ENCODE results near the gene ELL2.
"Not testable (repeated sequence)": the region's sequence is repeated elsewhere in the genome, so short reads cannot be mapped to it uniquely, and the experiment has no call there.

The ELL2 gene

DNA sequence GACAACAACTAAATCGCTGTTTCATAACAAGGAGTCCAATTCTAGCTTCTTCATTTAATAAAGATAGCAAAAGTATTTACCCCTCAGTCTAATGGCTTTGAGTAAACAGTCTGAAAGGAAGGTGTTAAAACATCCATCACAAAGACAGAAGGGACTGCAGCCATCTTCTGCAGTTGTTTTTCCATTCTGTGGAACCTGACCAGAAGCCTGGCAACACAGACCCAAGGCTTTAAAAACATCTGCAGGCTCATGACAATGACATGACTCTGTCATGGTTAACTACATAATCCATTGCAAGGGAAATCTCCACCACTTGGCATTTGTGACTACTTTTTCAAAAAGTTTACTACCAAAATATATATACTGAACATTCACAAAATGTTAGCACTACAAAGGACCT, 51.9 kb downstream of the ELL2 start:
- no peak for DNase-seq (ENCODE audit: low spot score)

DNA sequence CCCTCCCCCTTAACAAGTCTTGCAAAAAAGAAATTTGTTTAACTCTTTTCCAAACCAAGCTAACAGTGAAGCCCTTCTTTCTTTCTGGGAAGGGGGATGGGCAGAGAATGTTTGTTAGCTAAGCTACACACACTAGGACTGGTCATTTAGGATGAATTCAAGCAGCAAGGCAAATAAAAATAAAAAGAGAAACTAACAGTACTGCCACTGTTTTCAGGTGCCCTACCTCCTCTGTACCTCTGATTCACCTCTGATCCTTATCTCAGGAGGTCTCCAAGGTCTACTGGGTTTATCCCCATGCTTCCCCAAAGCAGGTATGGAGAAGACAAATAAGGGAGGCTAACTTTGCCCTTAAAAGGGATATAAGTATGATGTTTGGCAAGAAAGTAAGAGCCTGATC, 52.9 kb downstream of the ELL2 start:
- no peak for DNase-seq (ENCODE audit: low spot score)

DNA sequence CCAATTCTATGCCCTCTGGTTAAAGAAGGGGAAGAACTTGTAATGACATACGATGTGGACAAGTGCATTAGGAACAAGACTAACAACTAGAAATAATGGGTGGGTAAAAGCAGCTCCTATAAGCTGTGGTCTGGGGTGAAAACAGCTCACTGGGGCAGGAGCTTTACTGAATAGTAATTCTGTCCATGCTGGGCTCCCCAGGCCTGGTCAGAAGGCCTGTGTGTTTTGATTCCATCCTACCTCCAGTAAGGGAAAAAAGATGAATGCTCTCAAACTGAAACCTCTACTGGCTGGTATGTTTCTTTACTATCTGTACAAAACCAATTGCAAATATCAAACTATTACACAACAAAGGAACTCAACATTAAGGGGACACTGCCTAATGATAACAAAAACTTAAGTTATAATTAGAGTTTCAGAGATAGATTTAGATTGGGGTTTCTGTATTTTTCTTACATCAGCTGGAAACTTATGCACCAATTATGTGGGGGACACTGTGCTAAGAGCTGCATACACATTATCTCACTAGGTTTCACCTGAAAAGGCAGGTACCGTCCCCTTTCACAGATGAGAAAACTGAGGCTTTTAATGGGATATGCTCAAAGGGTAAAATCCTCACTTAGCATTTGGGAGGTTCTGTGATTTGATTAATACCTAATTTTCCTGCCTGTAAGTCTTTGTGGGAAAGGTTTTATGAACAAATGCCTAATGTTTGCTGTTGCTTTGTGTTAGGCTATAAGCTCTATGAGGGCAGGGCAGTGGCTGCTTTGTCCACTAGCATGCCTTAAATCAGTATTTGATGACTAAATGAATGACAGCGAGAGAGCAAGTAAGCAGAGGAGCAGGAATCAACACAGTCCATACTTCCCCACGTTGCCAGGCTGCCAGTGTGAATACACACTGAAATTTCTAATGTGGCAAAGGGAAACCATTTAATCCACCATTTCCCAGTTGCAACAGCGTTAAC, 53.6 kb downstream of the ELL2 start:
- DNase-seq (ENCODE audit: low spot score), result no peak

DNA sequence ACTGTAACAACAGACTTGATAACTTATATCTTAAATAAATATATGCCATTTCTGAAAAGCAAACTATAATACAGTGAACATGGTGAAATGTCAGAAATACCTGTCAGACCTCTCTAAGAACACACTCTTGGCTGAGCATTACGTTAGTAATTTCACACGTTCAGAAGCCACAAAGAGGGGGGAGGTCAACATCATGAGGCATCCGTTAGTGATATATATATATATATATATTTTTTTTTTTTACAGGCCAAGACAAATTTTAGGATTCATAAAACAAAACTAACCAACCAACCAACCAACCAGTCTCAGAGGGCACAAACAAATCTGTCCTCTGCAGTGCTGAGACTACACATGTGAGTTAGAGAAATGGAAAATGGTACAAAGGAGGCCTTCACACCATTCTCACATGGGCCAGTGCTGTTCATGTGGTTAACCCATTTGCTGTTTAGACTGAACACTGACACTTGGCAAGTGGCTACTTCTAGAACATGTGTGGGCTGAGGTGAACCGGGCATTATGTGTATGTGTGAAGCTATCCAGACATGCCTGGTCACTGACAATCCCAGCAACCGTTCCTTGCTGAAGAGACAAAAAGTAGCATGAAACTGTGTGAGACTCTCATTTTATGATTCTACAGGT, 54.5 kb downstream of the ELL2 start:
- DNase-seq (ENCODE audit: low spot score), result no peak

DNA sequence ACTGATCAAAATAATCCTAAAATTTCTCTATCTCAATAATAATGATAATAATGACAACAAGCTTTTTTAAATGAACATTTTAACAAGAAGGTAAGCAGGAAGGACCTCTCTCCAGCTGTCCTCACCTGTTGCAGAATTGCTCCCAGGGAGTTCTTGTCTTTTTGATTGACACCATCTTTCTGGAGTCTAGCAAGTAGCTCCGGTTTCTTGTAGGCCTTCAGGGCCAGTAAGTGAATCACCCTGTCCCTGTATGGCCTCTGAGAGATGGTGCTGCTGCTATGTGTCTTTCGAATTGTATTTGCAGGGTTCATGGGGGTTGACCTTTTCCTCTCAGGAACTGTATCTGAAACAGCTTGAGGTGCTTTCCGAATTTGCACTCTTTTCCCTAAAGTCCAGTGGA, 55.3 kb downstream of the ELL2 start:
- DNase-seq (ENCODE audit: low spot score), result not testable (repeated sequence)

DNA sequence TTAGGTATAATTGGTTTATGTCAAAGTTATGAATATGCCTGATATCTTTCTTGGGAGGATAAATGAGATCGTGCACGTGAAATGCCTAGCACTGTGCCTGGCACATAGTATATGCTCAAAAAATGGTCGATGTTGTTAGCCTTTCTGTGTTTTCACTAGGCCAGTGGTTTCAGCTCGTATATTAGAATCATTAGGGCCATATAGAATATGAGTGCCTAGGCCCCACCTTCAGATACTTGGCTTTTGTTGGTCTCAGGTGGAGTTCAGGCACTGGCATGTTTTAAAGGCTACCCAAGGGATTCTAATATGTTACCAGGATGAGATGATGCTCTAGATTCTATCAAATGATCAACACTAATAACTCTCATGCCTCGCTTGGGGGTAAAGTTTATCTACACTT, 56.8 kb downstream of the ELL2 start:
- no peak for DNase-seq (ENCODE audit: low spot score)

DNA sequence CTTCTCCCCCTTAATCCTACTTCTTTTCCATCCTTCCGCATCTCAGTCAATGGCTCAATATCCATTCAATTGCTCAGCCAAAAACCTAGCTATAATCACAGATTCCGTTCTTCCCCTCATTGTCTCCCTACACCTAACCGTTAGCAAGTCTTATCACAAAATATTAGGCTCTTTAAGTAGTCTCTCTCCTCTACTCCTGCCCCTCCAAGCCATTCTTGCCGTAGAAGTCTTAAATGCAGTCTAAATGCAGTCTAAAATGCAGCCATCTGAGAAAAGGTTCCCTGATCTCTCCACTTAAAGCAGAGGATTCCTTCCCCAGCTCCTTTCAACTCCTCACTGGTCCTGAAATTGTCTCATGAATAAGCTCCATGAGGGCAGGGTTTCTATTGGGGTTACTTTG, 57.8 kb downstream of the ELL2 start:
- no peak for DNase-seq (ENCODE audit: low spot score)

DNA sequence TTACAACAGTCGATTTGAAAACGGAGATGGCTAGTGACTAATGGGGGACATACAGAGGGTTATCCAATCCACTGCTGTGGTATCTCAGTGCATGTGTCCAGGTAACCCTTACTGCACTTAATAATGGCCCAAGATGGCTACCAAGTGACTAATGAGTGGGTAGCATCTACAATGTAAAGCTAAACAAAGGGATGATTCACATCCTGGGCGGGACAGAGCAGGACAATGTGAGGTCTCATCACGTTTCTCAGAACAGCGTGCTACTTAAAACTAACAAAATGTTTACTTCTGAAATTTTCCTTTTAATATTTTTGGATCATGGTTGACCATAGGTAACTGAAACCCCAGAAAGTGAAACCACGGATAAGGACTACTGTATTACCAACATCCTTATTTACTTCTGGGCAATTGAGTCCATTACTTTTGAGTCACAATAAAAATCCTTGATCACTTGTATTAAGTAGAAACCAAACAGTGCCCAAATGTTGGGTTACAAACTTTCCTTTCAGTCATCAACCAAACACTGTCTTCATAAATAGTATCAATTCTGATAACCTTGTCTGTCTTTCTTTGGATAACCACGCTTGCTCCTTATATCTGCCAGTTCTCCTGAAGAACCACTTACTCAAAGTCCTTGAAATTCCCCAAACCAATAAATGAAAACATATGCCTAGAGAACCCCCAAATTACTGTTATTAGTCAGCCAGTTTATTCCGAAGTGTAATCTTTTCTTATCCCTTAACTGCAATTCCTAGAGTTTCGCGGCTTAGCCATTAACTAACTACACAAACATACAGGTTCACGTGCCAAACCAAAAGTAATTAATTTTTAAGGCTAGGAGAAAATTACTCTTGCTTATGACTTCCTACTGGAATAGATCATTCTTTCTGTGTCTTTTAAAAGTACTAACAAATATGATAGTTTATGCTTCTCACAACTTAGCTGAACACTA, 59.7 kb downstream of the ELL2 start:
- DNase-seq (ENCODE audit: low spot score), result no peak

DNA sequence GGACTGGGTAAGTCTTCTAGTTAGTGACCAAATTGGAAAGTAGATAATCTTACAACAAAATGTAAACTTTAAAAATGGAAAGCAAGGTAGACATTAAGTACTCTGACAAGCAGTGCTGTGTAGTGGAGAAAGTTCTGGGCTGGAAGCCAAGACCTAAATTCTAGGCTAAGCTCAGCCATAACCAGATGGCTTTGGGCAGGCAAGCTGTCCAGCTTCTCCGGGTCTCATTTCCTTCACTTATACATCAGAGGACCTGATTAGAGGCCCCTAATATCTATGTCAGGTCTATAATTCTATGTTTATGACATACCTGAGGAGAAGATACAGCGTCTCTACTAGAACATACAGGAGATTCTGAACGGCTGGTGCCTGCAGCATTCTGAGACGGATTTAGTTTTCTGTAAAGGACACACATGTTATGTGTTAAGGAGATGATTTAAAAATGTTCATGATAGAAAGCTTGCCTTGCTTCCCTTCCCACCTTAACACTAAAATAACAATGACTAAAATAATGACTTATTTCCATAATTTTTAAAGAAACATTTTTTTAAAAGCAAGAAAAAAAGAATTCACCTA, 61.2 kb downstream of the ELL2 start:
- no peak for DNase-seq (ENCODE audit: low spot score)

DNA sequence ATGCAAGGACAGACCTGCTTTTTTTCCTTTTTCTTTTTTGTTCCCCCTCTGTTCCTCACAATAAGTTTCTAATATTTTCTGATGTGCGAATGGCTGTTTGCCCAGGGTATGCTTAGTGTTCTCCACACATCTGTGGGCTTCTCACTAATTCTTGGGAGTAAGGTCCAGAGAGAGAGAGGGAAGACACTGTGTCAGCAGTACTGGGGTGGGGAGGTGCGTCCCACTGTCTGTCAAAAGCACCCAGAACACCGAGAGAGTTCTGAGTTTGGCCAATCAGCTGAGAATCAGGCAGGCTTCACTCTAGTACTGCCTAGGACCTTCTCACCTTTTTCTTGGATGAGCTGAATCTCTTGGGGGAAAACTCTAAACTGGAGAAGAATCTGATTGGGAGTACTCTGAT, 61.8 kb downstream of the ELL2 start:
- DNase-seq (ENCODE audit: low spot score), result no peak

DNA sequence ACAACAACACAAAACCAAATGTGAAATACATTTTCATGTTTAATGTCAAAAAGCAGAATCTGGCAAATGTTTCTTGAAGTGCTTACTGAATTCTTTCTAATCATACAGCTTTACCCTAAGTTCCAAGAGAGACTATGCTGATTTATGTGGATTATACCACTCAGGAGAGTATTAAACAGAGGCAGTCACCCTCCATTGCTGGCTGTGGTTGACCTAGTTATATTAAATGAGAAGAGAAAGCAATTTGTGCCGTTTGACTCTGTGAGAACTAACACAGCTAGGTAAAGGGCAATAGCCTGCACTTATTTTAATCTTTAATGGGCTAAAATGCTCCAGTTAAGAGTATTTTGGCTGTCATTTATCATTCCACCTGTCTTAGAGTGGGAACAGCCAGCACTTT, 62.6 kb downstream of the ELL2 start:
- no peak for DNase-seq (ENCODE audit: low spot score)

DNA sequence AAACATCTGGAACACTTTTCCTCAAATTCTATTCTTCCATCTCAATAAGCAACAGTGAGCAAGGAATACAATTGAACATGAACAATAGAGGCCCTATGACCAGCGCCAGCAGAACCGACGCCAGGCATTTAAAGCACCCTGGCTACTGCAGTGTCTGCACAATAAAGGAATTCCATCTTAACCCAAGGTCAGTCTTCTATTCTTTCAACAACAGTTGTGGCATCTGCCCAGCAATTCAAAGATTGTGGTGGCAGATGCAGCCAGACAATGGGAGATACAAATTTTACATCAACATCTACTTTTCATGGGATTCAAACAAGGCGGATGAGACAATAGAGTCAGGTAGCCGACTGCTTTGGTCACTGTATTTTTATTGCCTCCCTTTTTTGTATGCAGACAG, 65.9 kb downstream of the ELL2 start:
- no peak for DNase-seq (ENCODE audit: low spot score)

DNA sequence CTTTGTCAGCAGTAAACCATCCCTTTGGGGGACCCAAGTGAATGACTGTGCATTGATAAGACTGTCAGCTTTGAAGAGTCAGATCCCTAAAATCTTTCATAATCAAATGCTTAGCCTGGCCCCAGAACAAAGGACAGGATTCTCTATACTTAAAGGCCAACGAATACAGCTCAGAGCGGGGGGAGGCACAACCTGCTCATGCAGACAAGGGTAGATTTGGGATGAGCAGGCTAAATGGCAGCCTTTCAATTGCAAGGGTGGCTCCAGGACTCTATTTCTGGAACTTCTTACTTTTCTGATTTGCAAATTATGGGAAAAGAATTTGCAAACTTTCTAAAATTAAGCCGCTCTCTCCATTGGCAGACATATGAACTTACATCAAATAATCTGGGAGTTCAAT, 66.4 kb downstream of the ELL2 start:
- DNase-seq (ENCODE audit: low spot score), result no peak

DNA sequence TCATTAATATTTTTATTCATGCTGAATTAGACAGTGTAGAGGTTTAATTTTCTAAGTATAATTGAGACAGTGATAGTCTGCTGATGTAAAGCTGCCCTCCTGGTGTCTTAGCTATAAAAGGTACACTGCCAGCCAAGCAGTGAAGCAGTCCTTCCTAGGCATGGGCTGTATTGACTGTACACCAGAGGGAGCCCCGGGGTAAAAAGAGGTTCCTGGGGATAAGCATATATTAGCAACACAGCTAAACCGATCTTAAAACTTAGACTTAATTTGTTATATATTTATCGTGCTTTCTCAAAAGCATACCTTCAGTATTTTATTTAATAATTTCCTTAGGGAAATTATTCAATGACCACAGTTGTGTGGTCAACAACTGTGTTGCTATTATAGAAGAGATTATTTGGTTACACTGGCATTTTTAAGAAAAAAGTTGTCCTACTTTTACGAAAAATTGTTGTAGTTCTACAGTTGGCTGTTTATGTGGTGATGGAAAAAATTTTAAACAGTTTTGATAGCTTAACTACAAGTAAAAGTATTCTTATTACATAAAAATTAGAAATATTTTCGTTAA, 68.8 kb downstream of the ELL2 start:
- DNase-seq (ENCODE audit: low spot score), result no peak

DNA sequence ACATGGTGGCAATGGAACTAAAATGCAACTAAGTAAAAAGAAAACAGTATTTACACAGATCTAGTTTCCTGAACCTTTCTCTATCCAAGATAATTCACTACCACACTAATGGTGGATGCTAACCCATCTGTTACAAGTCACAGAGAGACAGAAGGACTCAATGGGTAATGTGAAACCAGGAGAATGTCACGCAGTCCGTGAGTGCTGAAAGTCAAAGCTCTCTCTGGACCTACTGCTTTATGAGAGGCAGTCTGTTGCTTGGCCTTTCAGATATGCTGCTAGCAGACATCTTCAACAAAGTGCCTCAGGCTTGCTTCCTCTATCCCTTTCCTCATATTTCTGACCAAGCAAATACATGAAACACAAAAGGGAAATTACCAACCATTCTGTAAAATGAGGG, 70.2 kb downstream of the ELL2 start:
- no peak for DNase-seq (ENCODE audit: low spot score)

DNA sequence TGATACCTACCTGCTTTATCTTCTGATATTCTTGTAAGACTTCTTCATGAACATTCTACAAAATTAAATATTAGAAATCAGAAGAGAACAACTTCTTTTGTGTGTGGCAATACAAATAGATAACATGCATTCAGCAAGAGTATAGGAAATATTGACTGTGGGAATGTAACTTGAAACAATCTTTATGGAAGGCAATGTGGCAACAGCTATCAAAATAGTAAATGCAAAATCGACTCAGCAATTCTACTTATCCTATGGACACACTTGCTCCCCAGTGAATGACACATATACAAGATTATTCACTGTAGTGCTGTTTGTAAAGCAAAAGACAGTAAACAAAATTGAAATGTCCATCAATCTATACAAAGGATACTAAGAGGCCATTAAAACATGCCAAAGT, 72.6 kb downstream of the ELL2 start:
- no peak for DNase-seq (ENCODE audit: low spot score)

DNA sequence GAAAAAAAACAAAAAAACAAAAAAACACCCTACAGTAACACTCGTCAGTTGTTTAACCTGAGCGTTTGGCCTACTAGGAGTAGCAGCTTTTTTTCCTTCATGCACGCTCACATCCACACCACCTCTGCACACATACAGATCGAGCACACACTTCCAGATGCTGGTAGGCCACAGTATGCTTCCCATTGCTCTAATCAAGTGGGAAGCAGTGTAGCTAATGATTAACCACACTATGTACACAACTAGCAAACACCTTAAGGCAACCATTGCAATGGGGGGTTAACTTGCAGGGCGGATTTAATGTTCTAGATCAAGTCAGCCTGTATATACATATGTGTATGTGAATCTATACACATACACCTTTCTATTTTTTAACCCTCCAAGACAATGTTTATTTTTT, 73.7 kb downstream of the ELL2 start:
- no peak for DNase-seq (ENCODE audit: low spot score)

DNA sequence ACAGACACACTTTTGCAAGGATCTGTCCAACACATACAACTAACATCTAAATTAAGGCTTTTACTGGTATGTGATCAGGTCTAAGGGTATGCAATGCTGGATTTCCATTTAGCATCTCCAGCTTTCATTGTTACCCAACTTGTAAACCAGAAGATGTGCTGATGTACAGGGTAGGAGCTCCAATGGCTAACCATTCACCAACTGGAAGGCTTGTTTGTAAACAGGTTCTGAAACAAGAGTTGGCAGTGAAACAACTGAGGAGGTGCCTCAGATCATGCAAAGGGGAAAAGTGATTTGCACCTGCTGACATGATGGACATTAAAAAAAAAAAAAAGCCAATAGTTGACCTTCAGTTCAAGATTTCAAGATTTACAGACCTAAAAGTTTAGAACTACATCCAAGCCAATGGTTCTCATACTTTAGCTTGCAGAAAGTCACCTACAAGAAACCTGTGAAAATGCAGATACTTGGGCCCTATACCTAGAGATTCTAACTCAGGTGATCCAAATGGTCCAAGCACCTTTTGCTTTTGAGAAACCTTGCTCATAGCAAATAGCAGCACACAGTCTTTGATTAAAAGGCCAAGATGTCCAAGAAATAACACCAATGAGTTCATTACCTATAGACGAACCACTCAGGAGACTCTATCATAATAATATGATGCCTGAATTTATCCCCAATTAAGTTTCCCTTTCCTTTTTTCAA, 75.2 kb downstream of the ELL2 start:
- DNase-seq (ENCODE audit: low spot score), result no peak

DNA sequence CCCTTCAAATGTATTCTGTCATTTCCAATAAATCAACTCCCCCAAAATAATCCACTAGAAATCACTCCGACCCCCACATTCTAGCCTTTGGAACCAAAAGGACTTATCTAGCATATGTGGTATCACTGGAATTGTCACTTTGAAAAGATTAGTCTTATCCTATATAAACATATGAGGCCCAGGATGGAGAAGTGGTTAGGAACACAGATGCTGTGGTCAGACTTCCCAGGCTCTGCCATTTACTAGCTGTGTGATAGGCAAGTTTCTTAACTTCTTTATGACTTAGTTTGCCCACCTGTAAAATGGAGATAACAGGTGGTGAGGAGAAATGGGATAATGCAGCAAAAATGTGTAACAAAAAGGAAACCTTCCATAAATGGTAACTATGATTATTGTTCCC, 77.1 kb downstream of the ELL2 start:
- DNase-seq (ENCODE audit: low spot score), result no peak

DNA sequence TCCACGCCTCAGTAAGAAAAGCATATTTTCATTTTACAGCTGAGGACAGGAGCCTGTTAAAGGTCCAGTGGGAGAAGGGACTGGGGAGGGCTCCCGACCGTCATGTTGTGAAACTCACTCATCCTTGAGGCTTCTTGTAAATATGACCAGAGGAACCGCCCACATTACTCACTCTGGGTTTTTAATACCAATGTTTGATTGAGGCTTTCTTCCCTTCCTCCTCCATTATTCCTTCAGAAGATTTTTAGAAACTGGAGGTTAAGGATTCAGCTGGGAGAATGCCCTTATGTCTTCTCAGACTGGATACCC, 77.7 kb downstream of the ELL2 start:
- DNase-seq (ENCODE audit: low spot score), result no peak

All from SK-N-DZ (cell line).